DND-41 (cell line): Measurements from ENCODE around the gene FCAMR.

ENCODE experiments used
- ATAC-seq: fragments of 200-7000 bp; cut with Tn5 transposase; 3 replicates; pipeline ENCODE4 v1.9.1; 2021; ENCODE audit warnings: low read depth; ENCODE audit not compliant: insufficient read depth
- DNase-seq: peaks from one replicate; pipeline ENCODE4 v3.0.0-alpha.2; 2020
- H2AFZ ChIP-seq: 2 replicates; pipeline ENCODE4 v1.6.0; 2012; ENCODE audit warnings: low read depth, low read length
- H3K27ac ChIP-seq: 2 replicates; pipeline ENCODE4 v1.5.1; 2012; ENCODE audit warnings: low read length, inconsistent platforms
- H3K27me3 ChIP-seq: fragments of 200-600 bp; sonication (generic); 2 replicates; pipeline ENCODE4 v1.6.0; 2012; ENCODE audit warnings: low read length, mild to moderate bottlenecking, inconsistent platforms; ENCODE audit not compliant: insufficient read depth, poor library complexity
- H3K36me3 ChIP-seq: 2 replicates; pipeline ENCODE4 v1.5.1; 2012; ENCODE audit warnings: low read length, inconsistent platforms; ENCODE audit not compliant: insufficient read depth
- H3K4me1 ChIP-seq: 2 replicates; pipeline ENCODE4 v1.5.1; 2012; ENCODE audit warnings: mild to moderate bottlenecking, low read length; ENCODE audit not compliant: insufficient read depth
- H3K4me2 ChIP-seq: 2 replicates; pipeline ENCODE4 v1.6.0; 2012; ENCODE audit warnings: mild to moderate bottlenecking, moderate library complexity, low read length, inconsistent platforms; ENCODE audit not compliant: insufficient read depth
- H3K4me3 ChIP-seq, 2 experiments: fragments of 200-600 bp in 1 of 2; shearing (Covaris generic) in 1 of 2; 2 replicates each; pipeline ENCODE4 v1.5.1; 2012 to 2016; ENCODE audit warnings: inconsistent platforms in 2 of 2, low read length in 2 of 2, mild to moderate bottlenecking in 2 of 2, low read depth in 1 of 2, moderate library complexity in 1 of 2
- H3K79me2 ChIP-seq: 2 replicates; pipeline ENCODE4 v1.6.0; 2012; ENCODE audit warnings: low read length, inconsistent platforms; ENCODE audit not compliant: insufficient read depth
- H3K9ac ChIP-seq: 2 replicates; pipeline ENCODE4 v1.6.0; 2012; ENCODE audit warnings: low read depth, mild to moderate bottlenecking, inconsistent platforms, low read length, moderate library complexity
- H3K9me3 ChIP-seq: 2 replicates; pipeline ENCODE4 v1.5.1; 2012; ENCODE audit warnings: low read length, moderate library complexity, mild to moderate bottlenecking, inconsistent platforms; ENCODE audit not compliant: insufficient read depth, severe bottlenecking
- H4K20me1 ChIP-seq: 2 replicates; pipeline ENCODE4 v1.6.0; 2012; ENCODE audit warnings: low read length; ENCODE audit not compliant: insufficient read depth
- EZH2 ChIP-seq: IDR thresholded peaks from 3 replicates; pipeline ENCODE4 v1.6.1; 2012; ENCODE audit warnings: borderline replicate concordance, low read depth, mild to moderate bottlenecking, moderate library complexity, low read length, inconsistent platforms; ENCODE audit not compliant: severe bottlenecking
- TF ChIP-seq, protein P1 (sequence below): IDR thresholded peaks from 2 replicates; pipeline ENCODE4 v1.5.1; 2012; ENCODE audit warnings: borderline replicate concordance, low read length, moderate library complexity, mild to moderate bottlenecking; ENCODE audit not compliant: poor library complexity, severe bottlenecking; ENCODE audit errors: extremely low read depth

Gene FCAMR

DNA sequence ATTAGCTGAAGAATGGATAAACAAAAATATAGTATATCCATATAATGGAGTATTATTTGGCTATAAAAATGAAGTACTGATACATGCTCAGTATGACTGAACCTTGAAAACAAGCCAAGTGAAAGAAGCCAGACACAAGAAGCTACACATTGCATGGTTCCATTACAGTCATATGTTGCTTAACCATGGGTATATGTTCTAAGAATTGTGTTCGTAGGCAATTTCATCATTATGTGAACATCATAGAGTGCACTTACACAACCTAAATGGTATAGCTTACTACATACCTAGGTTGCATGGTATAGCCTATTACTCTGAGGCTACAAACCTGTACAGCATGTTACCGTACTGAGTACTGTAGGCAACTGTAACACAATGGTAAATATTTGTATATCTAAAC, 28.6 kb upstream of the FCAMR start:
- no peak for DNase-seq
- H3K4me1 ChIP-seq, result no peaks in the 10 kb centered on the region
- TF ChIP-seq, protein P1, sequence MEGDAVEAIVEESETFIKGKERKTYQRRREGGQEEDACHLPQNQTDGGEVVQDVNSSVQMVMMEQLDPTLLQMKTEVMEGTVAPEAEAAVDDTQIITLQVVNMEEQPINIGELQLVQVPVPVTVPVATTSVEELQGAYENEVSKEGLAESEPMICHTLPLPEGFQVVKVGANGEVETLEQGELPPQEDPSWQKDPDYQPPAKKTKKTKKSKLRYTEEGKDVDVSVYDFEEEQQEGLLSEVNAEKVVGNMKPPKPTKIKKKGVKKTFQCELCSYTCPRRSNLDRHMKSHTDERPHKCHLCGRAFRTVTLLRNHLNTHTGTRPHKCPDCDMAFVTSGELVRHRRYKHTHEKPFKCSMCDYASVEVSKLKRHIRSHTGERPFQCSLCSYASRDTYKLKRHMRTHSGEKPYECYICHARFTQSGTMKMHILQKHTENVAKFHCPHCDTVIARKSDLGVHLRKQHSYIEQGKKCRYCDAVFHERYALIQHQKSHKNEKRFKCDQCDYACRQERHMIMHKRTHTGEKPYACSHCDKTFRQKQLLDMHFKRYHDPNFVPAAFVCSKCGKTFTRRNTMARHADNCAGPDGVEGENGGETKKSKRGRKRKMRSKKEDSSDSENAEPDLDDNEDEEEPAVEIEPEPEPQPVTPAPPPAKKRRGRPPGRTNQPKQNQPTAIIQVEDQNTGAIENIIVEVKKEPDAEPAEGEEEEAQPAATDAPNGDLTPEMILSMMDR, result no peak
- TF ChIP-seq EZH2, result no peak
- no peaks in the 10 kb centered on the region for H3K36me3 ChIP-seq
- no peaks in the 10 kb centered on the region for H3K79me2 ChIP-seq
- ATAC-seq, result no peak
- H3K4me3 ChIP-seq, result no peak overlapping the region
- no peak overlapping the region for H3K27ac ChIP-seq
- H4K20me1 ChIP-seq, result no peaks in the 10 kb centered on the region
- peaks cover 4% of the 10 kb centered on the region for H3K27me3 ChIP-seq
- no peak overlapping the region for H3K9ac ChIP-seq
- no peaks in the 10 kb centered on the region for H3K9me3 ChIP-seq
- no peak overlapping the region for H3K4me2 ChIP-seq
- H2AFZ ChIP-seq, result no peak overlapping the region

DNA sequence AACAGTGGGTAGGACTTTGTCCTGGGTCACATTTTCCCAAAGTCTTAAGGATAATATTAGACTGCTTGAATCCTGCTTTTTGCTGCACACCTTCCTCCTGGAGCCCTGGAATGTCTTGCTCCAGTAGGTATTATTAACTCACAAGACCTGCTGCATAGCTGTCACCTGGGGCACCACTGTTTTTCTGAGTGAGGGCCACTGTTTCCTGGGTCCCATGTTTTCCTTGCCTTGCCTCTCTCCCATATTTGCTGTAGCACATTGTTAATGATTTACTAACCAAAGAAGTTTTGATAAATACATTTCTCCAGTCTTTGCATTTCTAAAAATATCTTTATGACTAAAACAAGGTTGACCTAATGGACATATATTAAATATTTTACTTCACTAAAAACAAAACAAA, 22.5 kb upstream of the FCAMR start:
- Histone ChIP-seq H3K27ac (no peak overlapping the region), H3K9ac (no peak overlapping the region), H3K4me3 (no peak overlapping the region), H2AFZ (no peak overlapping the region), H3K4me1 (no peaks in the 10 kb centered on the region), H4K20me1 (no peaks in the 10 kb centered on the region), H3K4me2 (no peak overlapping the region), H3K27me3 (peaks cover 15% of the 10 kb centered on the region), H3K79me2 (no peaks in the 10 kb centered on the region), H3K9me3 (no peaks in the 10 kb centered on the region), H3K36me3 (no peaks in the 10 kb centered on the region)
- no peak for ATAC-seq
- TF ChIP-seq, protein P1, result no peak
- no peak for TF ChIP-seq EZH2
- no peak for DNase-seq

DNA sequence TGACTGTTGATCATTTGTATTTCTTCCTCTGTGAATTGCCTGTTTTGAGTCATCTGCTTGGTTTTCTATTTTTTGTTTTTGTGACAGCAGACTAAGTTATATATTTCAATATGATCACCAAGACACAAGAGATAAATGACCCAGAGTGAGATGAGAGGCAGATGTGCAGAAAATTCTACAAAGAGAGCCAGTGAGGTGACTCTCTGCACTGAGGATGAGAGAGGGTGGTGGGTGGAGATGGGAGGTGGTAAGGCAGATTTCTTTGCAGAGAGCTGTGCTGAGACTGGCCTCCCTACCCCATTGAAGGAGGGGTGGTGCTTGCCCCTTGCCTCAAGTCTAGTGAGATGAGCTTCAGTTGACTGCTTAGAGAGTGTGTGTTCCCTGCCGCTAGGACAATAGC, 17.6 kb upstream of the FCAMR start:
- H3K4me3 ChIP-seq, result no peak overlapping the region
- no peak for ATAC-seq

More for the DNA sequence above, 17.6 kb upstream of the FCAMR start:
- TF ChIP-seq, protein P1, result no peak
- TF ChIP-seq EZH2, result no peak
- H3K4me1 ChIP-seq, result no peaks in the 10 kb centered on the region
- no peak overlapping the region for H3K4me2 ChIP-seq
- H4K20me1 ChIP-seq, result no peaks in the 10 kb centered on the region
- H3K27ac ChIP-seq, result no peak overlapping the region
- H3K9ac ChIP-seq, result no peak overlapping the region
- H2AFZ ChIP-seq, result no peak overlapping the region
- peaks cover 11% of the 10 kb centered on the region for H3K27me3 ChIP-seq
- H3K9me3 ChIP-seq, result no peaks in the 10 kb centered on the region
- no peak for DNase-seq
- no peaks in the 10 kb centered on the region for H3K36me3 ChIP-seq
- H3K79me2 ChIP-seq, result no peaks in the 10 kb centered on the region
